GM19099 (cell line): ENCODE results near the gene ELOVL5.

Experiments
- POLR2A ChIP-seq: IDR thresholded peaks from 3 replicates; pipeline ENCODE4 v1.6.1; 2011; ENCODE audit warnings: low read depth; ENCODE audit not compliant: insufficient read length; ENCODE audit errors: extremely low read depth

ELOVL5 gene

DNA sequence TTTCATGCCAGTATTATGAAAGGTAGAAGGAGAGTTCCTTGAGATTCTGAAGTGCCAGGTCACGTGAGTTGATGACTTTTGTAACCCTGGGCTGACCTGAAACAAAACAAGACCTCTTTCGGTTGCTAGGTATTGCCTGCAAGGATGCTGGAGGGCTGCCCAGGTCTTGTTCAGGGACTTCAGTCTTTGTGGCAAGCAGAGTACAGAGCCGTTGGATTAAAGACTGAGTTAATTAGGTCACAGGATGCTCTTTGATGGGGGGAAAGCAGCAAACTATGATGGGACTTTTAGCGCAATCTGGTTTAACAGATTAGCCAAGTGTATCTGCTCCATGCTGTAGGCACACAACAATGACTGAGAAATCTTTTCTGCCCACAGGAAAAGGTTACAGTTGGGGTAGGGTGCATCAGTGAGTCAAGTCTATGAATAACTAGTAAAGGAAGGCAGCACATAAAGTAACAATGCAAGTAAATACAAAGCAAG lies 12.8 kb upstream of the ELOVL5 start:
- TF ChIP-seq POLR2A = no peak

DNA sequence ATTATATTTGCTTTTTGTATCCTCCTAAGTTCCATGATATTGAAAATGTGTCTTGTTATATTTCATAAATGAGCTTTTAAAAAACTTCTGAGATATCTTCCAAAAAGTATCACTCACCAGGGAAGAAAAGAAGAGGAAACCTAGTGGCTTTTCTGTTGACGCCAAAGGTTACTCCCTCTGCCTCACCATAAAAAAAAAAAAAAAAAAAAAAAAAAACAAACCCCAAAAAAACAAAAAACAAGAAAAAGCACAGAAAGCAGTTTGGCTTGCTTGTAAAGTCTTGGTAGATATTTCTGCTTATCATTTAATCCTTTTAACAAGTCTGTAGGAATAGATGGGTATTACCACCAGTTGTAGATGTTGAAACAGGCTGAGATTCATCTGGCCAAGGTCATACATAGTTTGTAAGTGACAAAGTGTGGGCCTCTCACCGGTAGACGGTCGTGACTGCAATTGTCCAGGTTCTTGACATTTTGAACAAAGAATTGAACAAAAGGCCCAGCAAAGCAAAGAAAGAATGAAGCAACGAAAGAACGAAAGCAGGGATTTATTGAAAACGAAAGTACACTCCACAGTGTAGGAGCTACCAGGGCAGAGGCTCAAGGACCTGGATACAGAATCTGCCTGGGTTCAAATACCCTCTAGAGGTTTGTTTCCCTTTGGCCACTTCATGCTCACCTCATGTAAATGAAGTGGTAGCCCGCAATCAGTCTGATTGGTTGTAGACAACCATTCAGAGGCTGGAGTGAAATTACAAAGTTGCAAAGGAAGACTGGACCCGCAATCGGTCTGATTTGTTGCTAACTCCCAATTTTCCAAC lies 11.6 kb upstream of the ELOVL5 start:
- no peak for TF ChIP-seq POLR2A

DNA sequence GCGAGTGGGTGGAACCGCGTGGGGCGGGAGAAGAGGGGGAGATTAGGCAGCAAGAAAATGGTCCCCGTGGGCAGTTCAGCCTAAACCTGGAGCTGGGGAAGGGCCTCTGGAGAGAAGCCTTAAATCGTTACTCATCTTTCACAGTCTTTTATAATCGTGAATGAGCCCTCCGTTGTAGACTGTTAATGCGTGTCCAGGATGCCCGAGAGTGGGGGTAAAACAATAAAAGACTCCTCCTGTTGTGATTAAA lies 11.0 kb upstream of the ELOVL5 start:
- TF ChIP-seq POLR2A = no peak

DNA sequence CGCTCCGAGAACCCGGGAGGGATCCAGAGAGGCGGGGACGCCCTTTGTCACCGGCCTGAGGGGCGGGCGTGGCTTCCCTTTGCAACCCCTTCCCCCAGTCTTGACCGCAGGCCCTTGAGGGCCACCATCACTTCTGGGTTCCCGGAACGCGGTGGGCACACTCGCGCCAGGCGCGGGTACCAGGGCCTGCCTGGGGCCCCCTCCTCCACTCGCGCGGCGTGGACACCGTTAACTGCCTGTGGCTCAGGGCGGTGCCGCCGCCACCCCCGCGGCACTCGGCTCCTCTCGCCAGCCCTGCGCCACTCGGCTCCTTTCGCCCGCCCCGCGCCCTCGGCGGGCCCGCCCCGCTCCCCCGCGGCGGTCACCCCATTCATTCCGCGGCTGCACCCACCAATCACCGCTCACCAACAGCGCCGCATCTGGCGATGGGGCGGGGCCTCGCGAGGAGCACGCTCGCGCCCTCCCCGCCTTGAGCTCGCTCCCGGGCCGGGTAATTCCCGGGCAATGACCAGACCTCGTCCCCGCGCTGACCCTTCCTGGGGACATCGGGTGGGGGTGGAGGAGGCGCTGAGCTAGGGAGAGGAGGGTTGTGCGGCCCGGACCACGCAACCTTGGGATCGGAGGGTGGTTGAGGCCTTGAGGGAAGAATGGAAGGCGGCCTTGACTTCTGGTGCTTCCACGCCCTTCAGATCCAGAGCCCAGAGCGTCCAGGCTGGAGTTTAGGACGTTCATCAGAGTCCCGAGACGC lies 10.5 kb upstream of the ELOVL5 start:
- TF ChIP-seq POLR2A = peak; percentile 91

GRCh38 chr6:53358440-53359094 lies 9.8 kb upstream of the ELOVL5 start:
- no peak for TF ChIP-seq POLR2A

DNA sequence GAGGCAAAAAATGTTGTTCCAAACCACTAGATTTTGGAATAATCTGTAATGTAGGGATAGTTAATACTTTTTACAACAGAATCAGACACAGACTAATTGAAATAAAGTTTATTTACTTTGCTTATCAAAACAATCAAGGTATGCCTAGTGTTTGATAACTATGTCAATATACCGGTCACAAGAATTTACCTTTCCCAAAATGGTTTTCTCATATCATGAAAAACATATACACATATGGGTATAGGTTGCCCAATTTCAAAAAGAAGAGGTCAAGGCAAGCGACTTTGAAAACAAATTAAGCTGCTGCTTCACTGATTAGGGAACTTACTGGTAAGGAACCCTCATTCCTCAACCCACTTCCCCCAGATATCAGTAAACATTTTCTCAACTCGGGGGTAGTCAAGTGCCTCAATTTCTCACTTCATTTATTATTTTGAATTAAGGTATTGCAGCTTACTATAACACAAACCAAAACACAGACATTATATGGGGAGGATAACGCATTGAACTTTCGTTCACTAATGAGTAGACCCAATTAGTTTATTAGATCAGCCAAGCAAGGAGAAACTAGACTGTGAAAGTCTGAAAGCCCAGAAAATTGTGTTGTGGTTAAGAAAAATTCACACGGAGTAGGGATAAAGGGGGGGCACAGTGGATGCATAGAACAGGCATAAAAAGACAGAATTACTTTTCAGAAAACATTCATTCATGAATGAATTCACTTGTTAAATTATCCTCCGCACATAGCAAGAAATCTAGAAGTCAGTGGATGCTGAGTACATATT lies 9.0 kb upstream of the ELOVL5 start:
- TF ChIP-seq POLR2A = no peak

- no peak for TF ChIP-seq POLR2A
These were observed 4.9 kb upstream of the ELOVL5 start for GRCh38 chr6:53353624-53354023.

DNA sequence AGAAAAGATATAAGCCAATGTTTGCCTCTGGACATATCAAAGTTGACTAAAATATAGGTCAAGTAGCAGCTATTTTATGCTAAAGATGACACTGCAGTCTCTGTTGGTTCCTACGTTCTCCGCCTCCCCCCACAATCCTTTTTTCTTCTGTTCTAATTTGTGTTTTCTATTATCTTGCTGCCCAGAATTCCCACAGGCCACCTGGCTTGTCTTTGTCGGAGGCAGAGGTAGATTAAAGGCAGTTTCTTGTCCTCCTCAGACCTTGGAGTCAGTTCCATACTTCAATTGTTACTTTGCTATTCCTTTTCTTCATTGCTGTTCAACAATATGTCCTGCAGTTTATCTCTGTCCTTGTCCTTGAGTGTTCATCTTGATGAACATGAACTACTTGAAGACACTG lies 3.6 kb upstream of the ELOVL5 start:
- no peak for TF ChIP-seq POLR2A

DNA sequence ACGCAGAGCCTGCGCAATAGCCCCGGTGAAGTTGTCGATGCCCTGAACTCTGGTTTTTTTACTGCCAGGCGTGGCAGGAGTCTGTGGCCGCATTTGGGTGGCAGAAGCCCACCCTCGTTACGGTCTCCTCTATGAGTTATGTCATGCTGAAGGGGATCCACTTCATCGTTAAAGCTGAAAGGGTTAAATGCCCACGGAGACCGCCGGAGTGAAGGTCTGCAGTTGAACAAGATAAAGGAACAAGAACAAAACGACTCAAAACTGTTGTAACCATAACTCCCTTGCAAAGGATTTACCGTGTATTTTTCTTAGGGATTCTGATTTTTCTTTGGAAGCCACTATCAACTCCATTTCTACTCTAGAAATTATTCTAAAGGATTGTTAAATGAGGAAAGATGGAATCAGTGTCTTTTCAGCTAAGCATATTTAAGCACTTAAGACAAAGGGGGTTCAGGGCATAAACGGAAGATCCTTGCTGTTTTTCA lies 501 bp upstream of the ELOVL5 start:
- no peak for TF ChIP-seq POLR2A

DNA sequence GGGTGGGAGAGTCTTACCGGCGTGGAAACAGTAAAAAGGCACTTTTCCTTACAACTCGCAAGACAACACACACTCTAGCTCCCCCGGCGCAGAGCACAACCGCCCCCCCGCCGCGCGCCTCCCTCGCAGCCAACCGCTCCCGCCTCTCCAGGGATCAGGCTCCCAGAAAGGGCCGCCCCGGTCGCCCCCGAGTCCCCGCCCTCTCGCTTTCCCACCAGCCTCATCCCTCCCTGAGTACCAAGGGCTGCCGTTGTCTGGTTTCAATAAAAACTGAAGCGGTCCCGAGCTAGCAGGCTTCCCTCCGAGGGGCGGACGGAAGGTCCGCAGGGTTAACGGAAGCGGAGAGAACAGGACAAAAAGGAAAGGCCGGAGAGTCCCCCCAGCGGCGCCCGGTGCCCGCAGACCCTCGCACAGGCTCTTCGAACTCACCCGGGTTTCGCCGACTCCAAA lies 804 bp downstream of the ELOVL5 start:
- TF ChIP-seq POLR2A = no peak

GRCh38 chr6:53347250-53347920 lies 1.4 kb downstream of the ELOVL5 start:
- no peak for TF ChIP-seq POLR2A

DNA sequence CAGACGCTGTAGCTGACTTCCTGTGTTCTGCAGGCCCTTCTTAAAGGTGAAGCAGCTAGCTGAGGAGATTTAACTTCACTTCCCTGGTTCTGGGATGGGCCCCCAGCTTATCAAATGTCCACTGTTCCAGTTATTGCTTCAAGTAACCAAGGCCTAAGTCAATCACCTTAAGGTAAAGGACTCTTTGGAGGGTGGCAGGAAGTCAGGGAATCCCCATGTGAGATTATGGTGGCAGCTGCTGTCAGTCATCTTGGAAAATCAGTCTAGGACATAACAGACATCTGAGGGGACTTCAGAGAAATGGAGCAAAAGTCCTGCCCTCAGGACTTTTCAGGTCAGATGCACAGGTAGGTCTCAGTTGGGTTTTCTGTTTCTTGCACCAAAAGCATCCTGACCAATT lies 3.8 kb downstream of the ELOVL5 start:
- no peak for TF ChIP-seq POLR2A

GRCh38 chr6:53343092-53343491 lies 5.7 kb downstream of the ELOVL5 start:
- no peak for TF ChIP-seq POLR2A

DNA sequence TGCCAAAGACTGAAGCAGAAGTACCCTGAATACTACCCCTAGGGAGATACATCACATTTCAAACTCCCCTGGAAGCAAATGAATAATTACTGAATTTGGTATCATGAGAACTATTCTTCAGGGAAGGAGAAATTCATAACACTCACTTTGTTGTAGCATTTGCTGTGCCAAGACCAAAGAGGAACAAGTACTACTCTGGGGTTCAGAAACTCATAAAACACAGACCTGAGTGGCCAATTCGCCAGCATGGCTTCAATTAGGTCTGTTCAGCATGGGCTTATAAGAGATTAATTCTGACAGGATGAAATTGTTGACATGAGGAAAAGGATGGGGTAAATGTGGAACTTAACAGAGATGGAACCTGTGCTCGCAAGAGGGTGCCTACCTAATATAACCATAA lies 6.5 kb downstream of the ELOVL5 start:
- no peak for TF ChIP-seq POLR2A
